PFSK-1 (cell line): ENCODE measurements around the gene BTNL2.

Source experiments
- FOXP2 ChIP-seq: optimal IDR thresholded peaks from 2 replicates; pipeline ENCODE3; 2011; ENCODE audit warnings: borderline replicate concordance, control low read depth, inconsistent platforms; ENCODE audit not compliant: insufficient read depth; ENCODE audit errors: extremely low read length, extremely low read depth
- POLR2AphosphoS5 ChIP-seq: IDR thresholded peaks from 2 replicates; pipeline ENCODE4 v1.6.1; 2012; ENCODE audit warnings: low read depth, mild to moderate bottlenecking, control low read depth, low read length, moderate library complexity
- SIN3A ChIP-seq: IDR thresholded peaks from 2 replicates; pipeline ENCODE4 v1.6.1; 2012; ENCODE audit warnings: mild to moderate bottlenecking, low read length, moderate library complexity, borderline replicate concordance; ENCODE audit not compliant: insufficient read depth
- TAF1 ChIP-seq: IDR thresholded peaks from 2 replicates; pipeline ENCODE4 v1.6.1; 2012; ENCODE audit warnings: low read length, control low read depth, borderline replicate concordance; ENCODE audit not compliant: insufficient read depth
- TF ChIP-seq, protein P1 (sequence below), 2 experiments: IDR thresholded peaks; 2 replicates each; pipeline versions ENCODE4 v1.6.1 to v1.8.0; 2011 to 2012; ENCODE audit warnings: low read depth in 2 of 2, low read length in 2 of 2, control low read depth in 1 of 2, inconsistent platforms in 1 of 2, mild to moderate bottlenecking in 1 of 2, moderate library complexity in 1 of 2; ENCODE audit not compliant: insufficient read depth in 1 of 2

The BTNL2 gene

GRCh38 chr6:32387589-32388340 is 19.2 kb downstream of the BTNL2 start:
- no peak for TF ChIP-seq POLR2AphosphoS5

DNA sequence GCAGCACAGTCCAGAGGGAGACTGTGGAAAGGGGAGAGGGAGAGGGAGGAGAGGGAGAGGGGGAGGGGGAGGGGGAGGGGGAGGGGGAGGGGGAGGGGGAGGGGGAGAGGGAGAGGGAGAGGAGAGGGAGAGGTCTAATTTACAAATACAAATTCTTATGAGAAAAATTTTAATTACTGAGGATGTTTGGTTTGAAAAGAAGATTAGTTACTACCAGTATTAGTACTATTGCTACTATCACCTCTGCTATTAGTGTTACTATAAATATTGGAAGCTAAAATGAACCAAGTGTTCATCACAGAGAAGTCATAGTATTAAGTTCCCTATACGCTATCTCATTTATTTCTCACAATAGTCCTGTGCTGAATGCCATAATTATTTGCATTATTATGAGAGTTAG is 20.9 kb downstream of the BTNL2 start:
- TF ChIP-seq FOXP2 = no peak
- TF ChIP-seq, protein P1, sequence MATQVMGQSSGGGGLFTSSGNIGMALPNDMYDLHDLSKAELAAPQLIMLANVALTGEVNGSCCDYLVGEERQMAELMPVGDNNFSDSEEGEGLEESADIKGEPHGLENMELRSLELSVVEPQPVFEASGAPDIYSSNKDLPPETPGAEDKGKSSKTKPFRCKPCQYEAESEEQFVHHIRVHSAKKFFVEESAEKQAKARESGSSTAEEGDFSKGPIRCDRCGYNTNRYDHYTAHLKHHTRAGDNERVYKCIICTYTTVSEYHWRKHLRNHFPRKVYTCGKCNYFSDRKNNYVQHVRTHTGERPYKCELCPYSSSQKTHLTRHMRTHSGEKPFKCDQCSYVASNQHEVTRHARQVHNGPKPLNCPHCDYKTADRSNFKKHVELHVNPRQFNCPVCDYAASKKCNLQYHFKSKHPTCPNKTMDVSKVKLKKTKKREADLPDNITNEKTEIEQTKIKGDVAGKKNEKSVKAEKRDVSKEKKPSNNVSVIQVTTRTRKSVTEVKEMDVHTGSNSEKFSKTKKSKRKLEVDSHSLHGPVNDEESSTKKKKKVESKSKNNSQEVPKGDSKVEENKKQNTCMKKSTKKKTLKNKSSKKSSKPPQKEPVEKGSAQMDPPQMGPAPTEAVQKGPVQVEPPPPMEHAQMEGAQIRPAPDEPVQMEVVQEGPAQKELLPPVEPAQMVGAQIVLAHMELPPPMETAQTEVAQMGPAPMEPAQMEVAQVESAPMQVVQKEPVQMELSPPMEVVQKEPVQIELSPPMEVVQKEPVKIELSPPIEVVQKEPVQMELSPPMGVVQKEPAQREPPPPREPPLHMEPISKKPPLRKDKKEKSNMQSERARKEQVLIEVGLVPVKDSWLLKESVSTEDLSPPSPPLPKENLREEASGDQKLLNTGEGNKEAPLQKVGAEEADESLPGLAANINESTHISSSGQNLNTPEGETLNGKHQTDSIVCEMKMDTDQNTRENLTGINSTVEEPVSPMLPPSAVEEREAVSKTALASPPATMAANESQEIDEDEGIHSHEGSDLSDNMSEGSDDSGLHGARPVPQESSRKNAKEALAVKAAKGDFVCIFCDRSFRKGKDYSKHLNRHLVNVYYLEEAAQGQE (IDR thresholded peaks at IDR 0.05; ENCODE audit: insufficient read depth in 1 of 2, low read depth in 2 of 2, low read length in 2 of 2) = no peak
- no peak for TF ChIP-seq SIN3A
- no peak for TF ChIP-seq TAF1
- TF ChIP-seq POLR2AphosphoS5 = no peak

DNA sequence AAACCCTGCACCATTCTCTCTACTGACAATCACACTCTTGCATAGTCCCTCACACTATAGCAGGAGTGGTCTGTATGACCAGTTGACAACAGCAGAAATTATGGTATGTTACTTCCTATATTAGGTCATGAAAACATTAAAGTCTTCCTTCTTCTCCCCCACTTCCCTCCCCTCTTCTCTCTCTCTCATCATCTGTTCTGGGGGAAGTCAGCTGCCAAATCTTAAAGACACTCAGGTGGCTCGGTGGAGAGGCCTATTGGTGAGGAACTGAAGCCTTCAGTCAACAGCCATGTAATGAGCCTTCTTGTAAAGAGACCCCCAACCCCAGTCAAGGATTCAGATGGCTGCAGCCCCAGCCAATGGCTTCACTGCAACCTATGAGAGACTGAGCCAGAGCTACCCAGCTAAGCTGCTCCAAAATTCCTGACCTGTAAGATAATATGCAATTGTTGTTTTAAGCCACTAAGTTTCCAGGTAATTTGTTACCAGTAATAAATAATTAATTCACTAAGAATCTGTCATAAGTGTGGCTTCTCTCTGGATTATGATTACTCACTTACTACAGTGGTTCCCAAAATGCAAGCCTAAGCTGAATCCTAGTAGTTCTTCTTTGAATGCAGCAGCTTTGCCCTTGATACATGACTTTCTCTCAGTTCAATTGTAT is 24.1 kb downstream of the BTNL2 start:
- TF ChIP-seq SIN3A (no peak), TAF1 (no peak), FOXP2 (no peak), POLR2AphosphoS5 (no peak)
- TF ChIP-seq, protein P1 (IDR thresholded peaks at IDR 0.05; ENCODE audit: insufficient read depth in 1 of 2, low read depth in 2 of 2, low read length in 2 of 2) = no peak

DNA sequence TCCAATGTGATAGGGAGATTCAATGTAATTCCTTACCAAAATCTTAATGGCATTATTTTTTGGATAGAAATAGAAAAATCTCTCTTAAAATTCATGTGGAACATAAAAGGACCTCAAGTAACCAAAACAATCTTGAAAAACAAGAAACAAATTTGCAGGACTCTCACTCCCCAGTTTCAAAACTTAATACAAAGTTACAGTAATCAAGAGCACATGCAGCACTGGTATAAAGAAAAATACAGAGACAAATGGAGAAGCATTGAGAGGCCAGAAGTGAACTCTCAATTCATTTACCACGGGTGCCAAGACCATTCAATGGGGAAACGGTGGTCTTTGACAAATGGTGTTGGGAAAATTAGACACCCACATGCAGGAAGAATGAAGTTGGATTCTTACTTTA is 27.4 kb downstream of the BTNL2 start:
- TF ChIP-seq SIN3A (no peak), TAF1 (no peak), POLR2AphosphoS5 (no peak), FOXP2 (no peak)
- TF ChIP-seq, protein P1 (IDR thresholded peaks at IDR 0.05; ENCODE audit: insufficient read depth in 1 of 2, low read depth in 2 of 2, low read length in 2 of 2) = no peak

DNA sequence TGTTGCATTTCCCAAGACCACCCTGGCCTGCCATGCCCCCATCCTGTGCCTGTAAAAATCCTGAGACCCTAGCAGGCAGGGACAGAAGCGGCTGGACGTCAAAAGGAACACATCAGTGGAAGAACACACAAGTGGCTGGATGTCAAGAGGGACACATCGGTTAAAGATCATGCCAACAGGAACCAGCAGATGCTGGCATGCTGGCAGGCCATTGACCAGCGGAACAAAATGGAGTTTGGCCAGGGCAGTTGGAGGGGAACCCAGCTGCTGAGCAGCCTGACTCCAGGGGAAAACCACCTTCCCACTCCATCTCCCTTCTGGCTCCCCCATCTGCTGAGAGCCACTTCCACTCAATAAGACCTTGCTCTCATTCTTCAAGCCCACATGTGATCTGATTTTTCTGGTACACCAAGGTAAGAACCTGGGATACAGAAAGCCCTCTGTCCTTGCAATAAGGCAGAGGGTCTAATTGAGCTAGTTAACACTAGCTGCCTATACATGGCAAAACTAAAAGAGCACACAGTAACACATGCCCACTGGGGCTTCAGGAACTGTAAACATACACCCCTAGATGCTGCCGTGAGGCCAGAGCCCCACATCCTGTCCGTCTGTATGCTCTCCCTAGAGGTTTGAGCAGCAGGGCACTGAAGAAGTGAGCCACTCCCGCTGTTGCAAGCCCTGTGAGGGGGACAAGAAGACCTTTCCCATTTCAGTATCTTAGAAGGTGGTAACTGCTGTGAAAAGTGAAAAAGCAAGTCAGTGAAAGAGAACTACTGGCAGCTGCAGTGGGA is 31.0 kb downstream of the BTNL2 start:
- TF ChIP-seq POLR2AphosphoS5 (no peak), FOXP2 (no peak), TAF1 (no peak), SIN3A (no peak)
- TF ChIP-seq, protein P1 (IDR thresholded peaks at IDR 0.05; ENCODE audit: insufficient read depth in 1 of 2, low read depth in 2 of 2, low read length in 2 of 2) = no peak
